ENCODE data around the gene DLD.

DNA sequence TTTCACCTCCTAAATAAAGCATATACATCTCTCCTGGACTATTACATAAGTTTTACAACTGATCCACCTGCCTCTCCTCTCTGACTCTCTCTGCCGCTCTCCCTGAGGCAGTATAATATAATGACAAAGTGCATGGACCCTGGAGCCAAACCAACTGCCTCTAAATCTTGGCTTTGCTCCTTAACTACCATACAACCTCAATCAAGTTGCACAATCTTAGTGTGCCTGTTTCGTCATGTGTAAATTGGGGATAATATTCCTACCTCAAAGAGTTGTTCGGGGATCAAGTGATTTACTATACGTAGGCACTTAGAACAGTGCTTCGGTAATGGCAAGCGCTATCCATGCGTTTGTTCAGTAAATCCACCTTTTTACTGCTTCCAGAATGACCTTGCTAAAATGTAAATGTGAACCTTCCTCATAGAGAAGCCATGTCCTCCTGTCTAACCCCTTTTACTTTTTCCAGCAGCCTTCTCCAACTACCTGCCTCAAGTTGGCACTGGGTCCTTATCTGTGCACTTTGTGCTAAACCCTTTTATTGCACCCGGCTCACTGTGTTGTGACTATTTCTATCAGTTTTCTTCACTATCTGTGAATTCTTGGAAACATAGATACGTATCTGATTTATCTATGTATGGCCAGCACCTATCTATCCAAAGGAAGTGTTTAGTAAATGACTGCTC, 30.6 kb upstream of the DLD start:
- TF ChIP-seq, protein P1, sequence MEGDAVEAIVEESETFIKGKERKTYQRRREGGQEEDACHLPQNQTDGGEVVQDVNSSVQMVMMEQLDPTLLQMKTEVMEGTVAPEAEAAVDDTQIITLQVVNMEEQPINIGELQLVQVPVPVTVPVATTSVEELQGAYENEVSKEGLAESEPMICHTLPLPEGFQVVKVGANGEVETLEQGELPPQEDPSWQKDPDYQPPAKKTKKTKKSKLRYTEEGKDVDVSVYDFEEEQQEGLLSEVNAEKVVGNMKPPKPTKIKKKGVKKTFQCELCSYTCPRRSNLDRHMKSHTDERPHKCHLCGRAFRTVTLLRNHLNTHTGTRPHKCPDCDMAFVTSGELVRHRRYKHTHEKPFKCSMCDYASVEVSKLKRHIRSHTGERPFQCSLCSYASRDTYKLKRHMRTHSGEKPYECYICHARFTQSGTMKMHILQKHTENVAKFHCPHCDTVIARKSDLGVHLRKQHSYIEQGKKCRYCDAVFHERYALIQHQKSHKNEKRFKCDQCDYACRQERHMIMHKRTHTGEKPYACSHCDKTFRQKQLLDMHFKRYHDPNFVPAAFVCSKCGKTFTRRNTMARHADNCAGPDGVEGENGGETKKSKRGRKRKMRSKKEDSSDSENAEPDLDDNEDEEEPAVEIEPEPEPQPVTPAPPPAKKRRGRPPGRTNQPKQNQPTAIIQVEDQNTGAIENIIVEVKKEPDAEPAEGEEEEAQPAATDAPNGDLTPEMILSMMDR (IDR thresholded peaks at IDR 0.05), result no peak
- peak in 2 of 3 donors; percentile 70 to 89 for TF ChIP-seq POLR2AphosphoS5 (IDR thresholded peaks at IDR 0.05)
